Spleen (tissue), 11 donors: ENCODE results near the gene ZC3H15. TPM values are rescaled to one million over a fixed set of nuclear protein-coding genes. Genes with fewer than 3 reads are reported as not detected.

ENCODE experiments used
- DNase-seq: peaks from one replicate; pipeline ENCODE4 v3.0.0-alpha.2; 2020
- H3K27ac ChIP-seq, 8 donors: fragments of 200-600 bp; sonication (generic) in 7 of 8; 1 replicate in 4 of 8; 2 replicates in 4 of 8; pipeline versions ENCODE4 v1.5.0 to v1.8.0; 2016 to 2021; ENCODE audit warnings: inconsistent platforms in 4 of 8, mild to moderate bottlenecking in 4 of 8, moderate library complexity in 1 of 8
- H3K27me3 ChIP-seq, 7 donors: fragments of 200-600 bp; sonication (generic) in 6 of 7; replicated peaks in 1 of 7; 1 replicate in 4 of 7; 2 replicates in 3 of 7; pipeline versions ENCODE4 v1.5.0 to v1.8.0; 2016 to 2021; ENCODE audit warnings: inconsistent platforms in 3 of 7, mild to moderate bottlenecking in 1 of 7
- H3K36me3 ChIP-seq, 6 donors: fragments of 200-600 bp; sonication (generic) in 5 of 6; 1 replicate in 4 of 6; 2 replicates in 2 of 6; pipeline versions ENCODE4 v1.5.0 to v1.8.0; 2016 to 2021; ENCODE audit warnings: inconsistent platforms in 2 of 6
- H3K4me1 ChIP-seq, 6 donors: fragments of 200-600 bp; sonication (generic) in 5 of 6; 1 replicate in 3 of 6; 2 replicates in 3 of 6; pipeline versions ENCODE4 v1.5.0 to v1.8.0; 2016 to 2021; ENCODE audit warnings: inconsistent platforms in 3 of 6
- H3K4me3 ChIP-seq, 8 donors: fragments of 200-600 bp; sonication (generic) in 7 of 8; 1 replicate in 4 of 8; 2 replicates in 4 of 8; pipeline versions ENCODE4 v1.5.0 to v1.8.0; 2016 to 2021; ENCODE audit warnings: inconsistent platforms in 4 of 8, mild to moderate bottlenecking in 4 of 8, moderate library complexity in 2 of 8
- H3K9me3 ChIP-seq, 8 donors: fragments of 200-600 bp; sonication (generic) in 7 of 8; 1 replicate in 4 of 8; 2 replicates in 4 of 8; pipeline versions ENCODE4 v1.5.0 to v1.8.0; 2016 to 2021; ENCODE audit warnings: inconsistent platforms in 4 of 8
- CTCF ChIP-seq, 11 experiments: fragments of 200-600 bp in 7 of 11; fragments of 450-650 bp in 4 of 11; sonication (generic) in 4 of 11; IDR thresholded peaks in 8 of 11; conservative IDR thresholded peaks in 3 of 11; 1 replicate in 7 of 11; 2 replicates in 4 of 11; pipeline versions ENCODE4 v1.4.0 to v1.8.0; 2016 to 2021; ENCODE audit warnings: antibody characterized with exemption in 11 of 11, inconsistent platforms in 4 of 11, mild to moderate bottlenecking in 1 of 11
- POLR2A ChIP-seq, 3 donors: fragments of 450-650 bp; IDR thresholded peaks; one replicate each; pipeline ENCODE4 v1.5.1; 2017; ENCODE audit warnings: antibody characterized with exemption in 3 of 3, mild to moderate bottlenecking in 1 of 3
- POLR2AphosphoS5 ChIP-seq, 3 donors: sonication (generic); formaldehyde crosslinking; IDR thresholded peaks; one replicate each; pipeline ENCODE4 v1.5.1; 2017; ENCODE audit warnings: antibody characterized with exemption in 3 of 3
- WGBS, 5 donors: extraction: QIAGEN DNeasy Blood & Tissue Kit in 3 of 5; methylation state at CpG; one replicate each; pipeline versions ENCODE4 v1.1.5 to v1.1.7; 2013 to 2018; 5-methylcytosine and 5-hydroxymethylcytosine counted together
- intact Hi-C: fragments of 100-400 bp; cut with DNase I; formaldehyde crosslinking; loops from one replicate; pipeline ENCODE4 v1.15.0; 2023; ENCODE audit warnings: low total_unique reads
- polyA plus RNA-seq, 3 donors: library from polyadenylated mRNA; stranded (reverse); fragments of 200-250 nt; gene quantifications; one replicate each; pipeline ENCODE4 v1.2.1, GENCODE V29; 2013
- total RNA-seq, 7 donors: library from RNA; depleted of rRNA in 3 of 7; stranded (reverse); fragments of >200 nt in 3 of 7; fragmentation: NEBNext Ultra II Directional in 4 of 7; extraction: Animal tissue kit (Norgen Biotek cat#: 25700) in 4 of 7; gene quantifications; one replicate each; pipeline versions ENCODE4 v1.1.0 to v1.2.1, GENCODE V29; 2016 to 2021
- donor health status: healthy with polysubstance abuse.
- donor health status: DM: no; HTN: no; CAD: no; lungs with moderate emphysema.
- donor health status: DM: no; HTN: no; CAD: no.
- donor health status: Bipolar disorder and iron deficiency.
- donor health status: healthy.
- donor health status: DM: no; HTN: no; CAD: no.
- donor health status: DM: yes; HTN: yes; CAD: no.

The ZC3H15 gene
- total and polyA plus RNA-seq, 10 donors, result 38.2 to 62.6 (median 51.3) TPM

DNA sequence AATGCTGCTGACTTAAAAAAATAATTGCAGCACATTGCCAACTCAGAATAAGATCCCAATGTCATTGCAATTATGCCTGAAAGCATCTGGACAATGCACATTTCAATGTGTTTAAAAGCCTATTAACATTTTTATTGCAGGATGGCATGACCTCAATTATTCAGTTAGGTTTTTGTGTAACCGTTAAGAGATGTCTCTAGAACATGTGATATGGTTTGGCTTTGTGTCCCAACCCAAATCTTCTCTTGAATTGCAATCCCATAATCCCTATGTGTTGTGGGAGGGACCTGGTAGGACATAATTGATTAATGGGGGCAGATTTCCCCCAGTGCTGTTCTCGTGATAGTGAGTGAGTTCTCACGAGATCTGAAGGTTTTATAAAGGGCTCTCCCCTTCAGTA is 43.2 kb upstream of the ZC3H15 start:
- Histone ChIP-seq H3K36me3 (peaks cover 0 to 5% (median 0%) of the 10 kb centered on the region in 6 donors), H3K27me3 (no peaks in the 10 kb centered on the region), H3K9me3 (peaks cover 0 to 11% (median 4%) of the 10 kb centered on the region in 8 donors), H3K4me1 (peaks cover 0 to 5% (median 0%) of the 10 kb centered on the region in 6 donors), H3K4me3 (no peak overlapping the region), H3K27ac (no peak overlapping the region)
- WGBS, 5 donors, result 83 to 96% (median 92%) methylated on average over 3 of the region's 3 CpGs
- no peak for DNase-seq
- intact Hi-C loops, result no loop called here
- no peak for TF ChIP-seq POLR2AphosphoS5 (IDR thresholded peaks at IDR 0.05)
- no peak for TF ChIP-seq POLR2A (IDR thresholded peaks at IDR 0.05)
- TF ChIP-seq CTCF (IDR thresholded peaks at IDR 0.05 in 8 of 11, conservative IDR thresholded peaks at IDR 0.05 in 3 of 11), result no peak

DNA sequence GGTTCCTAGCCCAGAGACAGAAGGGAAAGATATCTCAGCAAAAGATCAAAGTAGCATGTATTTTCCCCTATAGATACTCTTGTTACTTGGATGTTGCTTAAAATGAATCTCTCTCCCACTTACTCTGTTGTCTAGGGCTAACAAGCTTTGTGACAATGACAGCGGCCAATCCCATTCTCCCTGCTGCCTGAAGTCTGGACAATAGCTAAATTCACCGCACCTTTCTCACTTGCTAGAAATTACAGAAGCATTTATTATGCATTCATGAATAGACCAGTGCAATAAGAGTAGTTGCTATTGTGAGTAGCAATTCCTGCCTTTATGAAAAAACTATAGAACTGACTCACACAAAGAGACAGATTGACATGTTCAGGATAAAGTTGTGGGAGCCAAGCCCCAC is 42.2 kb upstream of the ZC3H15 start:
- Histone ChIP-seq H3K27ac (no peak overlapping the region), H3K27me3 (no peaks in the 10 kb centered on the region), H3K9me3 (peaks cover 0 to 5% (median 0%) of the 10 kb centered on the region in 8 donors), H3K36me3 (no peaks in the 10 kb centered on the region), H3K4me1 (peaks cover 0 to 5% (median 0%) of the 10 kb centered on the region in 6 donors), H3K4me3 (no peak overlapping the region)
- DNase-seq, result no peak
- no peak for TF ChIP-seq POLR2A (IDR thresholded peaks at IDR 0.05)
- TF ChIP-seq POLR2AphosphoS5 (IDR thresholded peaks at IDR 0.05), result no peak
- TF ChIP-seq CTCF (IDR thresholded peaks at IDR 0.05 in 8 of 11, conservative IDR thresholded peaks at IDR 0.05 in 3 of 11), result no peak
- intact Hi-C loops, result no loop called here
- WGBS, 5 donors, result 95 to 98% (median 97%) methylated on average over 2 of the region's 2 CpGs

DNA sequence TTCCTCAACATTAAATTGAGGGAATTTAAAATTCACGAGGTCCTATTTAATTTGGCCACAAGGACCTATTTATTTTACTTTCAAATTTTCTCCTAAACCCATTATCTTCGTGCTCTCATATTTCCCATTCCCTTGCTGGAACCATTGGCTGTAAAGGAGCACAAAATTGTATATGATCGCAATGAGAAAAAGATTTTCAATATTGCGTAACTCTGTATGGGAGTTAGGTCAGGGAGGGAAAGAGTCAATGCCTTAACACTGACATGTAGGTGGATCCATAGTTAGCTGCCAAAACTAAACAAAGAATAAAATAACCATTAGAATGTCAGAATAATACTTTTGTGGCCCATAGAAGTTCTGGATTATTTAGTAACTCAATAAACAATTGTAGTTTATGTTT is 40.6 kb upstream of the ZC3H15 start:
- Histone ChIP-seq H3K27me3 (no peaks in the 10 kb centered on the region), H3K36me3 (no peaks in the 10 kb centered on the region), H3K9me3 (no peaks in the 10 kb centered on the region), H3K27ac (no peak overlapping the region), H3K4me3 (no peak overlapping the region), H3K4me1 (peaks cover 0 to 4% (median 0%) of the 10 kb centered on the region in 6 donors)
- intact Hi-C loops, result no loop called here
- TF ChIP-seq POLR2A (IDR thresholded peaks at IDR 0.05) (no peak), POLR2AphosphoS5 (IDR thresholded peaks at IDR 0.05) (no peak), CTCF (IDR thresholded peaks at IDR 0.05 in 8 of 11, conservative IDR thresholded peaks at IDR 0.05 in 3 of 11) (no peak)
- 92 to 96% (median 94%) methylated on average over 4 of the region's 4 CpGs for WGBS, 5 donors
- DNase-seq, result no peak

DNA sequence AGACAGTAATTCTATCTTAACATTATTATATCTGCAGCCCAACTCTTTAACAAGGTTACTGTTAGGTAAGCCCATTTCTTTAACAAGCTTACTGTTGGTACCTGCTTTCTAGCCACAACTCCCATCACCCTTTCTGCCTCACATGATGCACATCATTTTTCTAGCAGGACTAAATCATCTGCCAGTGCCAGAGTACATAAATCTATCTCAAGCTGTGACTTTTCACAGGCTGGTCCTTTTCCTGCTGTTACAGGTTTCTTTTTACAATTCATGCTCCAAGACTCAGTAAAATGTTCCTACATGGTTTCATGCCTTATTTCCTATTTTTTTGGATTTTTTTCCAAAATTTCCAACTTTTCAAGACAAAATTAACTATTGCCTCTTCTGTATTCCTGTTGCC is 30.4 kb upstream of the ZC3H15 start:
- Histone ChIP-seq H3K27ac (no peak overlapping the region), H3K4me1 (no peaks in the 10 kb centered on the region), H3K27me3 (no peaks in the 10 kb centered on the region), H3K36me3 (peaks cover 0 to 23% (median 3%) of the 10 kb centered on the region in 6 donors), H3K9me3 (no peaks in the 10 kb centered on the region), H3K4me3 (no peak overlapping the region)
- intact Hi-C loops, result no loop called here
- no peak for DNase-seq
- no peak for TF ChIP-seq POLR2A (IDR thresholded peaks at IDR 0.05)
- no peak for TF ChIP-seq POLR2AphosphoS5 (IDR thresholded peaks at IDR 0.05)
- no peak for TF ChIP-seq CTCF (IDR thresholded peaks at IDR 0.05 in 8 of 11, conservative IDR thresholded peaks at IDR 0.05 in 3 of 11)
